Mucosa of stomach (tissue), 1 donor: ENCODE results near the gene ANKRD52.

ENCODE experiments used
- H3K27me3 ChIP-seq: one replicate; pipeline ENCODE4 v1.7.0; 2013; ENCODE audit warnings: mild to moderate bottlenecking, low read length; ENCODE audit not compliant: control insufficient read depth, insufficient read depth
- H3K36me3 ChIP-seq: one replicate; pipeline ENCODE4 v1.7.0; 2013; ENCODE audit warnings: low read length; ENCODE audit not compliant: control insufficient read depth, insufficient read depth
- H3K4me1 ChIP-seq: one replicate; pipeline ENCODE4 v1.7.0; 2013; ENCODE audit warnings: mild to moderate bottlenecking, low read length; ENCODE audit not compliant: control insufficient read depth, insufficient read depth
- H3K4me3 ChIP-seq: one replicate; pipeline ENCODE4 v1.7.0; 2013; ENCODE audit warnings: low read length
- H3K9ac ChIP-seq: one replicate; pipeline ENCODE4 v1.7.0; 2013; ENCODE audit warnings: mild to moderate bottlenecking, low read length, moderate library complexity
- H3K9me3 ChIP-seq: one replicate; pipeline ENCODE4 v1.7.0; 2013; ENCODE audit warnings: mild to moderate bottlenecking, low read length, moderate library complexity; ENCODE audit not compliant: control insufficient read depth
- donor health status: Pancreatic carcinoma.

ANKRD52 gene

DNA sequence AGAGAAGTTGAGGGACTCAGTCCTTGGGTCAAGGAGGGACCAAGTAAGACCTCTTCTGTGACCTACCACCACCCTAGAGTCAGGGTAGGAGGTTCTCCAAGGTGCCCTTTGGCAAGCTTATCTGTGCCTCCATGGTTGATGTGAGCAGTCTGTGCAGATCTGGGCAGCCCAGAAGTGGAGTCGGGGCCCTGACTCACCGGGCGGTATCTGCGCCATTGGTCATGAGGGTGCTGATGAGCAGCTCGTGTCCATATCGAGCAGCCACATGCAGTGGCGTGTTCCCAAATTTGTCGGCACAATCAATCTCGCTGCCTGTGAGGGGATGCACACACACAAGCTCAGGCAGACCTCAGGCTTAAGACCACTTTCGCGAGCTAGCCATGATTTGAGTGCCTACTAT lies 5.1 kb downstream of the ANKRD52 start:
- H3K9me3 ChIP-seq, result no peaks in the 10 kb centered on the region
- H3K4me1 ChIP-seq, result peaks cover 17% of the 10 kb centered on the region
- no peak overlapping the region for H3K4me3 ChIP-seq
- peaks cover 33% of the 10 kb centered on the region for H3K36me3 ChIP-seq
- H3K9ac ChIP-seq, result no peak overlapping the region
- H3K27me3 ChIP-seq, result no peaks in the 10 kb centered on the region

DNA sequence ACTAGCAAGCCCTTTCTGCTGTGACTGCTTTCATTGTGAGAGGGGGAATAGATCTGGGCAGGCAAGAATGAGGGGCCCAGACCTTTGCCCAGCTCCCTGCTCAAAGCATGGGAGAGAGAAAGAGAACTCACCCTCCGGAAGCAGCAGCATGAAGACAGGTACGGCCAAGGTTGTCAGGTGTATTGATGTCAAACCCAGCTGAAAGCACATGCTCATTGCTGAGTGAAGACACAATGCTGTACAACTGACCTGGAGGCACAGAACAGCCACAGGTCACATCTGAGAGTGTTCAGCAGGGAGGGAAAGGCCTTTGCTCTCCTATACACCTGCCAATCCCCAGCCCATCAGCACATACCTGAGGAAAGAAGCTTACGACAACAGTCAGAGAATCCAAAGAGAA lies 5.5 kb downstream of the ANKRD52 start:
- Histone ChIP-seq H3K4me3 (no peak overlapping the region), H3K27me3 (no peaks in the 10 kb centered on the region), H3K36me3 (peaks cover 33% of the 10 kb centered on the region), H3K9me3 (no peaks in the 10 kb centered on the region), H3K4me1 (peaks cover 17% of the 10 kb centered on the region), H3K9ac (no peak overlapping the region)

DNA sequence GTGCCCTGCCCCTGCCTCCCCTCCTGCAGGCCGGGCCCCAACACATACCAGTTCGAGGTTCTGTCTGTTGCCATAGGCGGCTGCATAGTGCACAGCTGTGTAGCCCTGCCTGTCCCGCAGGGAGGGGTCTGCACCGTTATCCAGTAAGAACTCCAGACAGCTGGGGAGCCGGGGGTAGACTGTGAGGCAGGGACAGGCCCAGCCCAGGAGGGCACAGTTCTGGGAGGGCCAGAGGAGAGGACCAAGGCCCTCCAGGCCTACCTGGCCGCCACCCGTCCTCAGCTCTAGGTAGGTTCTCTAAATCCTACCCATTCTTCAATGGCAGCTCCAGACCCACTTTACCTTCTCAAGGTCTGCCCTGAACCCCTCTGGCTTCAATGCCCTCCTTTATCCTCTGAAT lies 9.5 kb downstream of the ANKRD52 start:
- H3K9me3 ChIP-seq, result no peaks in the 10 kb centered on the region
- H3K36me3 ChIP-seq, result peaks cover 44% of the 10 kb centered on the region
- H3K27me3 ChIP-seq, result no peaks in the 10 kb centered on the region
- no peak overlapping the region for H3K9ac ChIP-seq
- no peak overlapping the region for H3K4me3 ChIP-seq
- no peaks in the 10 kb centered on the region for H3K4me1 ChIP-seq

DNA sequence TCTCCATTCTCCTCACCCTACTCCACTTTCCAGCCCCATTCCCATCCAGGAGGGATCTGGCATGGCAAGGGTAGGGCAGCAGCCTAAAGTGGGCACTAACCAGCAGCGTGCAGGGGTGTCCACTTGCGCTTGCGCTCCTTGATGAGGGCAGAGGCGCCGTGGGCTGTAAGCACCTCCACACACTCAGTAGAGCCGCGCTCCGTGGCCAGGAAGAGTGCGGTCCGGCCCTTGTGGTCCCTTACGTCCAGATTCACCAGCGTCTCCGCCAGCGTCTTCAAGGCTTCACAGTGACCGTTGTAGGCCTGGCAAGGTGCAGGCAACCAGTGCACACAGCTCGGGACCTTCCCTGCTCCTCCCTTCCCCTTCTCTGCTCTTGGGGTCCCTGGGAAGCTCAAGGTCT lies 10.3 kb downstream of the ANKRD52 start:
- H3K4me3 ChIP-seq, result no peak overlapping the region
- no peaks in the 10 kb centered on the region for H3K9me3 ChIP-seq
- peaks cover 38% of the 10 kb centered on the region for H3K36me3 ChIP-seq
- H3K9ac ChIP-seq, result no peak overlapping the region
- no peaks in the 10 kb centered on the region for H3K27me3 ChIP-seq
- no peaks in the 10 kb centered on the region for H3K4me1 ChIP-seq

DNA sequence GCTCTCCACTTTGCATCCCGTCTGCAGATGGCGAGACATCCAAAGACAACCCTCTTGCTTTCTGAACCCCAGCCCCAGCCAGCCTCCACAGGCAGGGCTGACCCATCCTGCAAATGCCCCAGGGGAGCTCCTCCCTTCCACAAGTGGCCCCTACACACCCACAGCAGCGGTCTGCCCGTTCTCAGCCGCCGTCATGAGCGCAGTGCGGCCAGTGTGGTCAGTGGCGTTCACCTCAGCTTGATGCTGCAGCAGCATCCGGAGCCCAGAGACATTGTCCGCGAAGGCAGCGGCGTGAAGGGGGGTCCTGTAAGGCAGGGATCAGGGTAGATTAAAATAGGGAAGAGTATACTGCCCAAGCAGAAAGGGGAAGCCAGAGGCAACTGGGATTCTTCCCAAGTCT lies 13.7 kb downstream of the ANKRD52 start:
- H3K27me3 ChIP-seq, result no peaks in the 10 kb centered on the region
- no peaks in the 10 kb centered on the region for H3K4me1 ChIP-seq
- H3K9ac ChIP-seq, result no peak overlapping the region
- no peaks in the 10 kb centered on the region for H3K9me3 ChIP-seq
- H3K4me3 ChIP-seq, result no peak overlapping the region
- H3K36me3 ChIP-seq, result peaks cover 37% of the 10 kb centered on the region

GRCh38 chr12:56243731-56244181 lies 14.4 kb downstream of the ANKRD52 start:
- Histone ChIP-seq H3K9me3 (no peaks in the 10 kb centered on the region), H3K4me1 (no peaks in the 10 kb centered on the region), H3K27me3 (no peaks in the 10 kb centered on the region), H3K9ac (no peak overlapping the region), H3K4me3 (no peak overlapping the region), H3K36me3 (peaks cover 33% of the 10 kb centered on the region)

GRCh38 chr12:56242986-56243385 lies 15.2 kb downstream of the ANKRD52 start:
- H3K36me3 ChIP-seq, result peaks cover 28% of the 10 kb centered on the region
- H3K9me3 ChIP-seq, result no peaks in the 10 kb centered on the region
- no peak overlapping the region for H3K4me3 ChIP-seq
- no peaks in the 10 kb centered on the region for H3K4me1 ChIP-seq
- H3K9ac ChIP-seq, result no peak overlapping the region
- no peaks in the 10 kb centered on the region for H3K27me3 ChIP-seq

DNA sequence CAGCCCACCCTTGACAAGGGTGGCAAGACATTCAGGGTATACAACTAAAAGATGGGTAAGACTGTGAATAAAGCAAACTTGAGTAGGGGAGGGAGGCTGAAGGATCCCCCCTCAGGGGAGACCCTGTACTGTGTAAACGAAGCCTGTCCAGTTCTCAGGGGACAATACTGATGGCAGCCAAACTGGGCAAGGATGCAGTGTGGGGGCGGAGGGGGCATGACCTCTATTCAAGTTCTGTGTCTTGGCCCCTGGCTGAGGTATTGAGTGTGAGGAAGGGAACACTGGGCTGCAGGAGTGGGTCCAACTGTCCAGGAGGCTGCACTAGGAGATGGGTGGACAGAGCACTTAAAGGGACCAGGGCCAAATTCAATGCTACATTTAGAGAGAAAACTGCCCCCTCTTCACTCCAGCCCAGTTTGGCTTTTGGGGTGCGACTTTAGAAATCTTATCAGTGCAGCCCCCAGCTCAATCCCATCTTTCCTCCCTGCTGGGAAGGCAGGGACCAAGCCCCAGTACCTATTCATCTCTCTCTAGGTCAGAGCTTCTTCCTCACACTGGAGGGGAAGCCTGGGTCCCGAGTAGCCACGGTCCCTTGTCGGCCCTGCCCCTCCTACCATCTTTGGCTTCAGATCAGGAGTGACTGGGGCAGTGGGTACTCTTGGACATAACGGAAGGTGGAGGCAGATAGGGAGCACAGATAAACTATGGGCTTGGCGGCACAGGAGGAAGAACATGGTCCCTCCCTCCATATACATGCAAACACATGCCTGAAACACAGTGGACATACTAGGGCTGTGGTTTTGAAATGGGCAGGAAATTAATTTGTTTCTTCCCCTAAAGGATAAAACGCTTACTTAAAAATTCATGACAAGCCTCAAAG lies 16.5 kb downstream of the ANKRD52 start:
- Histone ChIP-seq H3K27me3 (no peaks in the 10 kb centered on the region), H3K9ac (no peak overlapping the region), H3K9me3 (no peaks in the 10 kb centered on the region), H3K36me3 (peaks cover 23% of the 10 kb centered on the region), H3K4me3 (no peak overlapping the region), H3K4me1 (no peaks in the 10 kb centered on the region)

- no peak overlapping the region for H3K4me3 ChIP-seq
- no peaks in the 10 kb centered on the region for H3K4me1 ChIP-seq
- no peaks in the 10 kb centered on the region for H3K9me3 ChIP-seq
- H3K36me3 ChIP-seq, result peaks cover 6% of the 10 kb centered on the region
- no peaks in the 10 kb centered on the region for H3K27me3 ChIP-seq
- no peak overlapping the region for H3K9ac ChIP-seq
These were observed 20.6 kb downstream of the ANKRD52 start for GRCh38 chr12:56237552-56237951.

DNA sequence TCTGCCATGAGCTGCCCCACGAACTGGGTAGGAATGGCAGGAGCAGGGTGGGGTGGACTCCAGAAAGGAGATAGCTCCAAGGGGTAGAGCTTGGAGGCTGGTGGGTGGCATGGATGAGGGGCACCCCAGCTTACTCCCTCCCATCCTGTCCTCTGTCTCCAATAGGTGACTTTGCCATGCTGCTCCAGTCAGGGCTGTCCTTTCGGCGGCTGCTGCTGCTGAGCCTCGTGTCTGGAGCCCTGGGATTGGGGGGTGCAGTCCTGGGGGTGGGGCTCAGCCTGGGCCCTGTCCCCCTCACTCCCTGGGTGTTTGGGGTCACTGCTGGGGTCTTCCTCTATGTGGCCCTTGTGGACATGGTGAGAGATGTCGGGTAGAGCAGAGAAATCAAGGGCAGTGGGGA lies 21.2 kb downstream of the ANKRD52 start:
- Histone ChIP-seq H3K4me3 (no peak overlapping the region), H3K27me3 (no peaks in the 10 kb centered on the region), H3K36me3 (peaks cover 5% of the 10 kb centered on the region), H3K9me3 (no peaks in the 10 kb centered on the region), H3K4me1 (no peaks in the 10 kb centered on the region), H3K9ac (no peak overlapping the region)

GRCh38 chr12:56236091-56236490 lies 22.1 kb downstream of the ANKRD52 start:
- H3K9ac ChIP-seq, result no peak overlapping the region
- no peaks in the 10 kb centered on the region for H3K9me3 ChIP-seq
- H3K4me1 ChIP-seq, result peaks cover 4% of the 10 kb centered on the region
- no peaks in the 10 kb centered on the region for H3K27me3 ChIP-seq
- H3K36me3 ChIP-seq, result no peaks in the 10 kb centered on the region
- H3K4me3 ChIP-seq, result no peak overlapping the region

DNA sequence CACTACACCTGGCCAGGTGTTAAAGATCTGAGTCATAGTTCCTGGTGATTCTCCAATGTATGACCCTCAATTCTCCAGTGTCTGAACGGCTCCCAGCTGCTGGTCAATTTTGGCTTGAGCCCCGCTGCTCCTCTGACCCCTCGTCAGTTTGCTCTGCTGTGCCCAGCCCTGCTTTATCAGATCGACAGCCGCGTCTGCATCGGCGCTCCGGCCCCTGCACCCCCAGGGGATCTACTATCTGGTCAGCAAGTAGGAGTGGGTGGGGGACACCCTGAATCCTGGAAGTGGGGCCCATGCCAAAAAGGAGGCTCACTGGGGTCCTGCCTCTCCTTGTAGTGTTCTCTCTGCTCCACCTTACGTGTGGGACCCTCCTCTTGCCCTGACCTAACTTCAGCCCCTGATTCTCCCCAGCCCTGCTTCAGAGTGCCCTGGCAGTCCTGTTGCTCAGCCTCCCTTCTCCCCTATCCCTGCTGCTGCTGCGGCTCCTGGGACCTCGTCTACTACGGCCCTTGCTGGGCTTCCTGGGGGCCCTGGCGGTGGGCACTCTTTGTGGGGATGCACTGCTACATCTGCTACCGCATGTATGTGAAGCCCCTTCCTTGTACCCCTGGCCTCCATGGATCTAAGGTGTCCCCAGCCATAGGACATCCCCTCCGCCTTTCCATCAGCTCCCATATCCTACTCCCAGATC lies 23.3 kb downstream of the ANKRD52 start:
- Histone ChIP-seq H3K4me3 (no peak overlapping the region), H3K36me3 (no peaks in the 10 kb centered on the region), H3K4me1 (peaks cover 16% of the 10 kb centered on the region), H3K27me3 (no peaks in the 10 kb centered on the region), H3K9me3 (no peaks in the 10 kb centered on the region), H3K9ac (no peak overlapping the region)
